ENCODE results near the gene TMEM186.

GRCh38 chr16:8806272-8806983 is 9.0 kb upstream of the TMEM186 start:
- no peak for TF ChIP-seq REST (IDR thresholded peaks at IDR 0.05; ENCODE audit: unreplicated experiment)
- no peak for TF ChIP-seq POLR2AphosphoS5 (IDR thresholded peaks at IDR 0.05; ENCODE audit: low read depth)
- no peak for TF ChIP-seq CTCF (conservative IDR thresholded peaks at IDR 0.05; ENCODE audit: low read depth in 2 of 2)
- TF ChIP-seq EZH2 (IDR thresholded peaks at IDR 0.05; ENCODE audit: low read depth, unreplicated experiment): no peak
- TF ChIP-seq CREB1 (CRISPR knock-in tag; IDR thresholded peaks at IDR 0.05; ENCODE audit: low read depth): no peak
- no peak for TF ChIP-seq ZNF114 (CRISPR knock-in tag; IDR thresholded peaks at IDR 0.05)
- TF ChIP-seq EZH2phosphoT487 (IDR thresholded peaks at IDR 0.05; ENCODE audit: unreplicated experiment): no peak
- no peak for TF ChIP-seq JUNB (IDR thresholded peaks at IDR 0.05; ENCODE audit: unreplicated experiment)
- TF ChIP-seq ZNF331 (CRISPR knock-in tag; IDR thresholded peaks at IDR 0.05; ENCODE audit: low read depth): no peak
- no peak for TF ChIP-seq ZNF462 (CRISPR knock-in tag; IDR thresholded peaks at IDR 0.05)

Measured in GM23338 (cell line).